Measurements from ENCODE around the gene NRSN1.

Gene NRSN1

DNA sequence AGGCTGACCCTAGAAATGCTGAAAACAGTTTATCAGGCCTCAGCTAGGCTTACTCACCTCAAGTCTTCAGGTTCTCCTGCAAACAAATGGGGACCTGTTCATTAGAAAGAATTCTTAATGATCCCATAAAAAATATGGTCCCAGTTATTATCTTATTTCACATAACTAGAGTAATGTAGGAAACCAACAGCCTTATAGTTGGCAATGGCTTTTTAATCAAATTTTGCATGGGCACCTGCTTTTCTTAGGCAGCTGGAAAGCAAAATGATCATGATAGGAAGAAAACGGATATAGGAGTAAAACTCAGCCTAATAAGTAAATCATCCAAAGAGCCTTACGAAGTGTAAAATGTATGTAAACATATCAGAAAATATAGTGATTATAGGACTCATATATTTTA lies 1.3 kb downstream of the NRSN1 start:
- DNase-seq (ENCODE audit: low read depth in 1 of 2, low spot score in 1 of 2) = no peak
- Histone ChIP-seq H3K4me3 (replicated peaks; ENCODE audit: insufficient read depth, low read length) (no peak overlapping the region), H3K27ac (replicated peaks) (no peak overlapping the region), H3K27me3 (ENCODE audit: insufficient read depth, poor library complexity, severe bottlenecking) (no peaks in the 10 kb centered on the region)
- TF ChIP-seq SPI1 (IDR thresholded peaks at IDR 0.05; ENCODE audit: borderline replicate concordance, low read depth) (no peak), REST (IDR thresholded peaks at IDR 0.05; ENCODE audit: insufficient replicate concordance, low read depth) (no peak), POLR2AphosphoS5 (IDR thresholded peaks at IDR 0.05; ENCODE audit: low read depth) (no peak), GABPA (IDR thresholded peaks at IDR 0.05; ENCODE audit: low read depth) (no peak)
- TF ChIP-seq, protein P1, sequence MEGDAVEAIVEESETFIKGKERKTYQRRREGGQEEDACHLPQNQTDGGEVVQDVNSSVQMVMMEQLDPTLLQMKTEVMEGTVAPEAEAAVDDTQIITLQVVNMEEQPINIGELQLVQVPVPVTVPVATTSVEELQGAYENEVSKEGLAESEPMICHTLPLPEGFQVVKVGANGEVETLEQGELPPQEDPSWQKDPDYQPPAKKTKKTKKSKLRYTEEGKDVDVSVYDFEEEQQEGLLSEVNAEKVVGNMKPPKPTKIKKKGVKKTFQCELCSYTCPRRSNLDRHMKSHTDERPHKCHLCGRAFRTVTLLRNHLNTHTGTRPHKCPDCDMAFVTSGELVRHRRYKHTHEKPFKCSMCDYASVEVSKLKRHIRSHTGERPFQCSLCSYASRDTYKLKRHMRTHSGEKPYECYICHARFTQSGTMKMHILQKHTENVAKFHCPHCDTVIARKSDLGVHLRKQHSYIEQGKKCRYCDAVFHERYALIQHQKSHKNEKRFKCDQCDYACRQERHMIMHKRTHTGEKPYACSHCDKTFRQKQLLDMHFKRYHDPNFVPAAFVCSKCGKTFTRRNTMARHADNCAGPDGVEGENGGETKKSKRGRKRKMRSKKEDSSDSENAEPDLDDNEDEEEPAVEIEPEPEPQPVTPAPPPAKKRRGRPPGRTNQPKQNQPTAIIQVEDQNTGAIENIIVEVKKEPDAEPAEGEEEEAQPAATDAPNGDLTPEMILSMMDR (IDR thresholded peaks at IDR 0.05; ENCODE audit: insufficient read depth, low read length) = no peak

DNA sequence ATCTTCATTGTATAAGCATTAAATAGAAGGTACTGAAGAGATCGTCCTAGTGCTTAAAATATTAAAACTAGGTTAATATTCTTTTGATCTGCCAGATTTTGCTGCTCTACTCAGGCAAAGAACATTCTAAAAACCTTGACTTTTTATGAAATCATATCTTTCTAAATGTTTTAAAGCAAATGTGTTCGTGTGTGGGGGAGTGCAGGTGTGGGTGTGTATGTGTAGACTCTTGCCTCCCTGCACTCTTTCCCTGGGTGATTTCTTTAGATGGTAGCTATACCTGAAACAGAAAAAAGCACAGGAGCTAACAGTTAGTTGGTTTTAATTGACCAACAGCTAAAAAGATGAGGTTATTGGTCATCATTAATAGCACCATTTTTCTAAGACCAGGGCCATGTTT lies 5.7 kb downstream of the NRSN1 start:
- no peaks in the 10 kb centered on the region for H3K27me3 ChIP-seq (ENCODE audit: insufficient read depth, poor library complexity, severe bottlenecking)
- no peak for DNase-seq (ENCODE audit: low read depth in 1 of 2, low spot score in 1 of 2)
- H3K4me3 ChIP-seq (replicated peaks; ENCODE audit: insufficient read depth, low read length) = no peak overlapping the region
- H3K27ac ChIP-seq (replicated peaks) = no peak overlapping the region
- TF ChIP-seq GABPA (IDR thresholded peaks at IDR 0.05; ENCODE audit: low read depth) (no peak), REST (IDR thresholded peaks at IDR 0.05; ENCODE audit: insufficient replicate concordance, low read depth) (no peak)

DNA sequence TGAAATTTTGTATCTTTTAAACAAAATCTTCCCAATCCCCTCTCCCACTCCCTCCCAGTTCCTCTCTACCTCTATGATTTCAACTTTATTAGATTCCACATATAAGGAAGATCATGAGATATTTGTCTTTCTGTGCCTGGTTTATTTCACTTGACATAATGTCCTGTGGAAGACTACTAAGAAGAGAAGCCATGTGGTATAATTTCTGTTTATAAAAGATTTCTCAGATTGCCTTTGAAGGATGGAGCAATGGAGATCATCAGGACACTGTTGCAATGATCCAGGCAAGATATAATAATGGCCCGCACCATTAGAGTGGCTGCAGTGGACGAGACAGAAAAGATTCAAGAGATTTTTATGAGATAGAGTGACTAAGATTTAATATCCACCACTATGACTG lies 13.1 kb downstream of the NRSN1 start:
- DNase-seq (ENCODE audit: low read depth in 1 of 2, low spot score in 1 of 2) = no peak
- no peak overlapping the region for H3K27ac ChIP-seq (replicated peaks)
- no peak for TF ChIP-seq REST (IDR thresholded peaks at IDR 0.05; ENCODE audit: insufficient replicate concordance, low read depth)
- no peak for TF ChIP-seq GABPA (IDR thresholded peaks at IDR 0.05; ENCODE audit: low read depth)
- TF ChIP-seq SPI1 (IDR thresholded peaks at IDR 0.05; ENCODE audit: borderline replicate concordance, low read depth) = no peak
- TF ChIP-seq, protein P1 (IDR thresholded peaks at IDR 0.05; ENCODE audit: insufficient read depth, low read length) = no peak
- no peak for TF ChIP-seq POLR2AphosphoS5 (IDR thresholded peaks at IDR 0.05; ENCODE audit: low read depth)
- no peaks in the 10 kb centered on the region for H3K27me3 ChIP-seq (ENCODE audit: insufficient read depth, poor library complexity, severe bottlenecking)
- no peak overlapping the region for H3K4me3 ChIP-seq (replicated peaks; ENCODE audit: insufficient read depth, low read length)

GRCh38 chr6:24139639-24140038 lies 13.6 kb downstream of the NRSN1 start:
- Histone ChIP-seq H3K27ac (replicated peaks) (no peak overlapping the region), H3K27me3 (ENCODE audit: insufficient read depth, poor library complexity, severe bottlenecking) (no peaks in the 10 kb centered on the region), H3K4me3 (replicated peaks; ENCODE audit: insufficient read depth, low read length) (no peak overlapping the region)
- no peak for DNase-seq (ENCODE audit: low read depth in 1 of 2, low spot score in 1 of 2)
- TF ChIP-seq SPI1 (IDR thresholded peaks at IDR 0.05; ENCODE audit: borderline replicate concordance, low read depth) = no peak
- no peak for TF ChIP-seq GABPA (IDR thresholded peaks at IDR 0.05; ENCODE audit: low read depth)
- TF ChIP-seq REST (IDR thresholded peaks at IDR 0.05; ENCODE audit: insufficient replicate concordance, low read depth) = no peak
- TF ChIP-seq, protein P1 (IDR thresholded peaks at IDR 0.05; ENCODE audit: insufficient read depth, low read length) = no peak
- TF ChIP-seq POLR2AphosphoS5 (IDR thresholded peaks at IDR 0.05; ENCODE audit: low read depth) = no peak
